Measurements from ENCODE around the gene ICE2. TPM values are rescaled to one million over a fixed set of nuclear protein-coding genes. Genes with fewer than 3 reads are reported as not detected.

Gene ICE2
- total and polyA plus RNA-seq, 2 of the 8 experiments (the other 6 are each of a cell fraction or from before 2014, with no cell fraction given), result 40.0 to 87.3 TPM

DNA sequence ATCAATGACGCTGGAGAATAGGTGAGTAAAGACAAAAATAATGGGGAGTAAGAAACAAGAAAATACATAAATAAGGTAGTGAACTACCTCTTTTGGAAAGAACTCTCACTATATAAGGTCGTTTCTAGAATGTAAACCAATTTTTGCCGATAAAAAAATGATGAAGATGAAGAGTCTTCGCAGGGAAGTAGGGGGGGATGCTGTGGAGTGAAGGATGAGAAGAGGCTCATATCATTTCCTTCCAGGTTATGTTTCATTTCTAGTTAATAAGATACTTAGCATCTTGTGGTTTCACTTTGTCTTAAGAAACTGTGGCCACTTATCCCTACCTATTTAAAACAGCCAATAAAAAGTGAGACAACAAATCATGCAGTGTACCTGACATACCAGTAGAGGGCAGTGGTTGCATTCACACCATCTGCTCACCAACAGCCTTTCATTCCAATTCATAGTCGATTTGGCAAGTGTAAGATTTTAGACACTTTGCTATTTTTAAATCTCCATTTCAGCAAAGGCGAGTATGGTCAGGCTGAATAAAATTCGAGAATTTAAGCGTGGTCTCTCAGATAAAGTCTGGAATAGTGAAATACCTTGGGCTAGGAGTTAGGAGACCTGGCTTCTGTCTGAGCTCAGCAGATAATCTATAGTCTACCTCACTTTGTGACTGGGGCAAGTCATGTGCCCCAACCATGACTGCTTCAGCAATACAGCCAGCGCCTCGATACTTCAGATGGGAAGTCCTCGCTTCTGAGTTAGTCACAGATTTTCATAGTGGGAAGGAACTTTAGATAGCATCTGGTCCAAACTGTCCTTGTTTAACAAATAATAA, 28.9 kb upstream of the ICE2 start:
- no peak overlapping the region for H3K18ac ChIP-seq (ENCODE audit: extremely low read depth, low read length)
- no peak overlapping the region for H3K23ac ChIP-seq (ENCODE audit: insufficient read length)
- no peak overlapping the region for H3K4me2 ChIP-seq (ENCODE audit: insufficient read depth in 1 of 2, low read depth in 2 of 2, low read length in 2 of 2)
- no peak overlapping the region for H4K91ac ChIP-seq (replicated peaks; ENCODE audit: insufficient read length, low read length)
- H2BK120ac ChIP-seq (replicated peaks; ENCODE audit: low read depth, low read length), result no peak overlapping the region
- FAIRE-seq (peak; percentile 99), DNase-seq (ENCODE audit: low read depth in 1 of 2, low spot score in 2 of 2) (peak in 1 of 2 experiments; percentile 54)
- H3K27me3 ChIP-seq (replicated peaks in 1 of 4; ENCODE audit: control insufficient read depth in 3 of 4, extremely low read depth in 1 of 4, insufficient read depth in 3 of 4, low read length in 3 of 4), result no peaks in the 10 kb centered on the region; a peak in 1 of 7 replicates
- no peak overlapping the region for H3K4me3 ChIP-seq (ENCODE audit: extremely low read depth in 1 of 4, insufficient read depth in 2 of 4, low read depth in 3 of 4, low read length in 4 of 4)
- H4K8ac ChIP-seq (ENCODE audit: extremely low read depth, insufficient read depth, low read length), result no peak overlapping the region
- 57% methylated on average over 11 of the region's 11 CpGs; no CpG with 5 or more reads in 1 of the 2 experiments for WGBS, 2 experiments (ENCODE audit: extremely low coverage in 1 of 2, insufficient coverage in 1 of 2, insufficient read length in 1 of 2, insufficient replicate concordance in 2 of 2, low coverage in 1 of 2, low lambda C conversion rate in 2 of 2, missing lambda C conversion rate in 1 of 2)
- H3K79me2 ChIP-seq (ENCODE audit: control insufficient read depth in 1 of 2, insufficient read depth in 2 of 2, low read length in 2 of 2), result no peaks in the 10 kb centered on the region
- ChIA-PET CTCF (ENCODE audit: partially characterized antibody) (interaction anchor here (0.6 to 6.4 kb wide), 27 partner anchors 8 to 612 kb away, joined by 3 to 103 read pairs (median 4); partner anchors contain the start of gene ICE2), POLR2A (ENCODE audit: partially characterized antibody) (interaction anchor here (1.6 kb wide), 1 partner anchor 30 kb away, joined by 3 read pairs; no protein-coding TSS in a partner anchor)
- no peak overlapping the region for H2AFZ ChIP-seq (ENCODE audit: low read length)
- H4K20me1 ChIP-seq (replicated peaks in 1 of 2; ENCODE audit: control insufficient read depth in 1 of 2, insufficient read depth in 2 of 2, low read length in 2 of 2), result no peaks in the 10 kb centered on the region
- no peak overlapping the region for H3K9ac ChIP-seq (replicated peaks in 1 of 4; ENCODE audit: extremely low read depth in 1 of 4, low read depth in 3 of 4, low read length in 3 of 4)
- H2BK5ac ChIP-seq (ENCODE audit: low read depth, low read length), result no peak overlapping the region
- no peak overlapping the region for H2AK5ac ChIP-seq (ENCODE audit: low read depth, low read length)
- H3K36me3 ChIP-seq (ENCODE audit: control insufficient read depth in 2 of 4, insufficient read depth in 4 of 4, low read length in 3 of 4), result peaks cover 0 to 13% (median 10%) of the 10 kb centered on the region in 4 experiments; a peak in 6 of 8 replicates
- no peak overlapping the region for H3K56ac ChIP-seq (replicated peaks; ENCODE audit: insufficient read length, low read depth, low read length)
- no peak overlapping the region for H4K5ac ChIP-seq (ENCODE audit: insufficient read length, low read depth, low read length)
- H3K4ac ChIP-seq (replicated peaks; ENCODE audit: insufficient read length, low read depth, low read length), result no peak overlapping the region
- H3K79me1 ChIP-seq (ENCODE audit: low read depth, low read length), result no peaks in the 10 kb centered on the region
- no peak overlapping the region for H2BK12ac ChIP-seq (ENCODE audit: low read depth, low read length)
- no peak overlapping the region for H2BK20ac ChIP-seq (ENCODE audit: low read length)
- no peak overlapping the region for H2BK15ac ChIP-seq (ENCODE audit: low read length)
- H3K4me1 ChIP-seq (replicated peaks in 1 of 4; ENCODE audit: control insufficient read depth in 3 of 4, insufficient read depth in 4 of 4, low read length in 3 of 4), result peaks cover 0 to 3% (median 0%) of the 10 kb centered on the region in 4 experiments; a peak in 2 of 7 replicates
- H3K14ac ChIP-seq (ENCODE audit: insufficient read length), result no peak overlapping the region
- H3K9me3 ChIP-seq (ENCODE audit: insufficient read depth in 2 of 2, low read depth in 1 of 2, low read length in 1 of 2), result no peaks in the 10 kb centered on the region
- no peak overlapping the region for H3K27ac ChIP-seq (ENCODE audit: low read depth, low read length)
- no peaks in the 10 kb centered on the region for H3K23me2 ChIP-seq (ENCODE audit: low read depth, low read length)
- TF ChIP-seq, protein P1, sequence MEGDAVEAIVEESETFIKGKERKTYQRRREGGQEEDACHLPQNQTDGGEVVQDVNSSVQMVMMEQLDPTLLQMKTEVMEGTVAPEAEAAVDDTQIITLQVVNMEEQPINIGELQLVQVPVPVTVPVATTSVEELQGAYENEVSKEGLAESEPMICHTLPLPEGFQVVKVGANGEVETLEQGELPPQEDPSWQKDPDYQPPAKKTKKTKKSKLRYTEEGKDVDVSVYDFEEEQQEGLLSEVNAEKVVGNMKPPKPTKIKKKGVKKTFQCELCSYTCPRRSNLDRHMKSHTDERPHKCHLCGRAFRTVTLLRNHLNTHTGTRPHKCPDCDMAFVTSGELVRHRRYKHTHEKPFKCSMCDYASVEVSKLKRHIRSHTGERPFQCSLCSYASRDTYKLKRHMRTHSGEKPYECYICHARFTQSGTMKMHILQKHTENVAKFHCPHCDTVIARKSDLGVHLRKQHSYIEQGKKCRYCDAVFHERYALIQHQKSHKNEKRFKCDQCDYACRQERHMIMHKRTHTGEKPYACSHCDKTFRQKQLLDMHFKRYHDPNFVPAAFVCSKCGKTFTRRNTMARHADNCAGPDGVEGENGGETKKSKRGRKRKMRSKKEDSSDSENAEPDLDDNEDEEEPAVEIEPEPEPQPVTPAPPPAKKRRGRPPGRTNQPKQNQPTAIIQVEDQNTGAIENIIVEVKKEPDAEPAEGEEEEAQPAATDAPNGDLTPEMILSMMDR (IDR thresholded peaks at IDR 0.05; ENCODE audit: control extremely low read depth in 1 of 3, insufficient read depth in 1 of 3, low read depth in 1 of 3, low read length in 3 of 3), result peak in 2 of 3 experiments; percentile 75 to 91; a peak in 3 of 4 replicates
- TF ChIP-seq EP300 (IDR thresholded peaks at IDR 0.05; ENCODE audit: borderline replicate concordance in 1 of 2, low read depth in 2 of 2, low read length in 2 of 2) (no peak), SP2 (IDR thresholded peaks at IDR 0.05; ENCODE audit: low read length) (no peak), POU5F1 (IDR thresholded peaks at IDR 0.05; ENCODE audit: low read depth, low read length) (no peak), JUND (IDR thresholded peaks at IDR 0.05; ENCODE audit: low read length) (no peak), KDM4A (IDR thresholded peaks at IDR 0.05; ENCODE audit: low read depth, low read length, severe bottlenecking) (no peak), TEAD4 (IDR thresholded peaks at IDR 0.05; ENCODE audit: low read depth, low read length) (peak; percentile 55; the same call in 1 of the 2 replicates), POLR2AphosphoS5 (IDR thresholded peaks at IDR 0.05; ENCODE audit: low read depth, low read length) (no peak)

Measured in H1 (cell line).